Spinal cord (tissue), 10 donors: ENCODE data around the gene ADAMTS12. TPM values are rescaled to one million over a fixed set of nuclear protein-coding genes. Genes with fewer than 3 reads are reported as not detected.
A peak's percentile ranks its signal among the peaks of the same experiment; 100 is the strongest.

Experiments
- DNase-seq, 6 donors: peaks; one replicate each; pipeline versions ENCODE4 v3.0.0 to v3.0.0-alpha.2; 2013 to 2015; ENCODE audit warnings: low spot score in 6 of 6, low read depth in 4 of 6
- H3K27ac ChIP-seq: one replicate; pipeline ENCODE4 v1.5.1; 2013; ENCODE audit warnings: low read depth, low read length, control low read depth
- H3K27me3 ChIP-seq: one replicate; pipeline ENCODE4 v1.6.1; 2013; ENCODE audit warnings: low read length; ENCODE audit not compliant: control insufficient read depth, insufficient read depth
- H3K36me3 ChIP-seq: one replicate; pipeline ENCODE4 v1.6.1; 2013; ENCODE audit warnings: low read length; ENCODE audit not compliant: control insufficient read depth, insufficient read depth
- H3K4me1 ChIP-seq: one replicate; pipeline ENCODE4 v1.6.1; 2013; ENCODE audit warnings: low read length; ENCODE audit not compliant: control insufficient read depth, insufficient read depth
- H3K4me3 ChIP-seq: one replicate; pipeline ENCODE4 v1.5.1; 2013; ENCODE audit warnings: low read depth, low read length, control low read depth
- H3K9me3 ChIP-seq: one replicate; pipeline ENCODE4 v1.6.1; 2013; ENCODE audit warnings: low read length; ENCODE audit not compliant: control insufficient read depth, insufficient read depth
- WGBS: methylation state at CpG from one replicate; pipeline ENCODE4 v1.1.5; 2013; ENCODE audit warnings: missing lambda C conversion rate; ENCODE audit not compliant: insufficient coverage; 5-methylcytosine and 5-hydroxymethylcytosine counted together
- polyA plus RNA-seq, 2 donors: library from polyadenylated mRNA; unstranded; fragments of 120-200 nt; gene quantifications; one replicate each; pipeline ENCODE4 v1.2.1, GENCODE V29; 2013; ENCODE audit not compliant: insufficient read length in 2 of 2
- total RNA-seq, 2 donors: library from RNA; depleted of rRNA in 1 of 2; stranded (reverse); fragments of 120-200 nt in 1 of 2; fragments of >200 nt in 1 of 2; gene quantifications; one replicate each; pipeline versions ENCODE4 v1.2.3 to v1.2.4, GENCODE V29; 2013 to 2014
- donor health status: healthy.

The ADAMTS12 gene
- total and polyA plus RNA-seq, 4 donors, result 8.1 to 44.5 (median 13.5) TPM

- Histone ChIP-seq H3K27ac (peak overlapping the region; percentile 25), H3K4me1 (peaks cover 3% of the 10 kb centered on the region), H3K4me3 (no peak overlapping the region), H3K9me3 (no peaks in the 10 kb centered on the region), H3K27me3 (no peaks in the 10 kb centered on the region), H3K36me3 (no peaks in the 10 kb centered on the region)
- 58% methylated on average over 3 of the region's 4 CpGs for WGBS
- peak in 1 of 6 donors; percentile 57 for DNase-seq
Observed at GRCh38 chr5:33854733-33855151, 37.0 kb downstream of the ADAMTS12 start.

GRCh38 chr5:33852837-33853236 lies 39.0 kb downstream of the ADAMTS12 start:
- peaks cover 3% of the 10 kb centered on the region for H3K4me1 ChIP-seq

GRCh38 chr5:33852319-33852718 lies 39.5 kb downstream of the ADAMTS12 start:
- Histone ChIP-seq H3K9me3 (no peaks in the 10 kb centered on the region), H3K4me1 (peaks cover 3% of the 10 kb centered on the region), H3K4me3 (no peak overlapping the region), H3K27me3 (no peaks in the 10 kb centered on the region), H3K27ac (no peak overlapping the region), H3K36me3 (no peaks in the 10 kb centered on the region)
- WGBS, result 85% methylated on average over 4 of the region's 5 CpGs
- DNase-seq, result no peak

More at GRCh38 chr5:33852837-33853236, 39.0 kb downstream of the ADAMTS12 start:
- no peak for DNase-seq
- H3K36me3 ChIP-seq, result no peaks in the 10 kb centered on the region
- H3K4me3 ChIP-seq, result no peak overlapping the region
- H3K27me3 ChIP-seq, result no peaks in the 10 kb centered on the region
- no peak overlapping the region for H3K27ac ChIP-seq
- WGBS, result 92% methylated on average over 3 of the region's 3 CpGs
- no peaks in the 10 kb centered on the region for H3K9me3 ChIP-seq

GRCh38 chr5:33850100-33850594 lies 41.6 kb downstream of the ADAMTS12 start:
- no peak overlapping the region for H3K27ac ChIP-seq
- no peaks in the 10 kb centered on the region for H3K27me3 ChIP-seq
- H3K4me1 ChIP-seq, result peaks cover 3% of the 10 kb centered on the region
- H3K9me3 ChIP-seq, result no peaks in the 10 kb centered on the region
- no peak for DNase-seq
- no peaks in the 10 kb centered on the region for H3K36me3 ChIP-seq
- 88% methylated on average over 9 of the region's 9 CpGs for WGBS
- no peak overlapping the region for H3K4me3 ChIP-seq

GRCh38 chr5:33848554-33848953 lies 43.2 kb downstream of the ADAMTS12 start:
- Histone ChIP-seq H3K4me1 (no peaks in the 10 kb centered on the region), H3K9me3 (no peaks in the 10 kb centered on the region), H3K27me3 (no peaks in the 10 kb centered on the region), H3K36me3 (no peaks in the 10 kb centered on the region), H3K4me3 (no peak overlapping the region), H3K27ac (no peak overlapping the region)
- no CpG with 5 or more reads among the region's 2 CpGs for WGBS
- no peak for DNase-seq

- H3K4me1 ChIP-seq, result no peaks in the 10 kb centered on the region
Observed at GRCh38 chr5:33846851-33847250, 44.9 kb downstream of the ADAMTS12 start.

GRCh38 chr5:33843579-33843978 lies 48.2 kb downstream of the ADAMTS12 start:
- Histone ChIP-seq H3K4me1 (no peaks in the 10 kb centered on the region), H3K36me3 (no peaks in the 10 kb centered on the region), H3K4me3 (no peak overlapping the region), H3K27ac (no peak overlapping the region), H3K27me3 (no peaks in the 10 kb centered on the region), H3K9me3 (no peaks in the 10 kb centered on the region)
- DNase-seq, result no peak
- WGBS, result no CpG with 5 or more reads among the region's 3 CpGs

More at GRCh38 chr5:33846851-33847250, 44.9 kb downstream of the ADAMTS12 start:
- Histone ChIP-seq H3K27me3 (no peaks in the 10 kb centered on the region), H3K27ac (no peak overlapping the region), H3K4me3 (no peak overlapping the region), H3K36me3 (no peaks in the 10 kb centered on the region), H3K9me3 (no peaks in the 10 kb centered on the region)
- 100% methylated on average over 1 of the region's 2 CpGs for WGBS
- no peak for DNase-seq

GRCh38 chr5:33842456-33842855 lies 49.3 kb downstream of the ADAMTS12 start:
- no peaks in the 10 kb centered on the region for H3K9me3 ChIP-seq
- peak in 1 of 6 donors; percentile 26 for DNase-seq
- no peaks in the 10 kb centered on the region for H3K36me3 ChIP-seq
- no peaks in the 10 kb centered on the region for H3K27me3 ChIP-seq
- no peak overlapping the region for H3K4me3 ChIP-seq
- 90% methylated on average over 2 of the region's 2 CpGs for WGBS
- H3K27ac ChIP-seq, result no peak overlapping the region
- no peaks in the 10 kb centered on the region for H3K4me1 ChIP-seq

- DNase-seq, result no peak
- no peaks in the 10 kb centered on the region for H3K36me3 ChIP-seq
- H3K4me3 ChIP-seq, result no peak overlapping the region
- no peaks in the 10 kb centered on the region for H3K27me3 ChIP-seq
- H3K27ac ChIP-seq, result no peak overlapping the region
- no peaks in the 10 kb centered on the region for H3K9me3 ChIP-seq
- no peaks in the 10 kb centered on the region for H3K4me1 ChIP-seq
- WGBS, result 91% methylated on average over 4 of the region's 5 CpGs
Observed at GRCh38 chr5:33841891-33842290, 49.9 kb downstream of the ADAMTS12 start.

GRCh38 chr5:33840927-33841547 lies 50.8 kb downstream of the ADAMTS12 start:
- no peaks in the 10 kb centered on the region for H3K4me1 ChIP-seq
- H3K27ac ChIP-seq, result no peak overlapping the region
- H3K9me3 ChIP-seq, result no peaks in the 10 kb centered on the region
- H3K4me3 ChIP-seq, result no peak overlapping the region
- H3K36me3 ChIP-seq, result no peaks in the 10 kb centered on the region
- H3K27me3 ChIP-seq, result no peaks in the 10 kb centered on the region
- no peak for DNase-seq
